Tibial artery (tissue), 4 donors: ENCODE results near the gene ZNF609.

Source experiments
- DNase-seq, 2 donors: peaks; one replicate each; pipeline ENCODE4 v3.0.0-alpha.2; 2019
- H3K27ac ChIP-seq, 2 donors: fragments of 200-600 bp; sonication (generic) in 1 of 2; 1 replicate in 1 of 2; 2 replicates in 1 of 2; pipeline ENCODE4 v1.5.1; 2018 to 2019; ENCODE audit warnings: mild to moderate bottlenecking in 1 of 2
- H3K27me3 ChIP-seq, 2 donors: fragments of 200-600 bp; sonication (generic) in 1 of 2; one replicate each; pipeline versions ENCODE4 v1.5.1 to v1.6.0; 2016 to 2019
- H3K36me3 ChIP-seq, 3 donors: fragments of 200-600 bp; sonication (generic) in 2 of 3; one replicate each; pipeline ENCODE4 v1.5.1; 2016 to 2019; ENCODE audit warnings: mild to moderate bottlenecking in 2 of 3
- H3K4me1 ChIP-seq, 4 donors: fragments of 200-600 bp; sonication (generic) in 2 of 4; 1 replicate in 3 of 4; 2 replicates in 1 of 4; pipeline ENCODE4 v1.5.1; 2016 to 2019
- H3K4me3 ChIP-seq, 2 donors: fragments of 200-600 bp; sonication (generic) in 1 of 2; 1 replicate in 1 of 2; 2 replicates in 1 of 2; pipeline ENCODE4 v1.5.1; 2018 to 2019; ENCODE audit warnings: mild to moderate bottlenecking in 2 of 2
- H3K9me3 ChIP-seq, 3 donors: fragments of 200-600 bp; sonication (generic) in 1 of 3; one replicate each; pipeline ENCODE4 v1.5.1; 2016 to 2019
- CTCF ChIP-seq, 2 experiments: fragments of 200-600 bp in 1 of 2; fragments of 450-650 bp in 1 of 2; IDR thresholded peaks; one replicate each; pipeline ENCODE4 v1.5.1; 2017 to 2019; ENCODE audit warnings: antibody characterized with exemption in 2 of 2, mild to moderate bottlenecking in 1 of 2, moderate library complexity in 1 of 2
- intact Hi-C: fragments of 100-400 bp; cut with DNase I; formaldehyde crosslinking; loops from one replicate; pipeline ENCODE4 v1.15.0; 2023; ENCODE audit warnings: low total_unique reads

The ZNF609 gene

GRCh38 chr15:64650552-64650951 is 190.2 kb downstream of the ZNF609 start:
- H3K9me3 ChIP-seq = no peaks in the 10 kb centered on the region
- no peak overlapping the region for H3K4me3 ChIP-seq
- no peak for DNase-seq
- no peak overlapping the region for H3K27ac ChIP-seq
- no peaks in the 10 kb centered on the region for H3K4me1 ChIP-seq
- no peaks in the 10 kb centered on the region for H3K36me3 ChIP-seq
- TF ChIP-seq CTCF (IDR thresholded peaks at IDR 0.05) = no peak
- H3K27me3 ChIP-seq = no peaks in the 10 kb centered on the region
- intact Hi-C loops = no loop called here

GRCh38 chr15:64651601-64652191 is 191.3 kb downstream of the ZNF609 start:
- intact Hi-C loops = no loop called here
- H3K9me3 ChIP-seq = no peaks in the 10 kb centered on the region
- H3K4me3 ChIP-seq = no peak overlapping the region
- H3K4me1 ChIP-seq = no peaks in the 10 kb centered on the region
- no peaks in the 10 kb centered on the region for H3K36me3 ChIP-seq
- TF ChIP-seq CTCF (IDR thresholded peaks at IDR 0.05) = no peak
- DNase-seq = no peak
- no peaks in the 10 kb centered on the region for H3K27me3 ChIP-seq
- H3K27ac ChIP-seq = no peak overlapping the region

- Histone ChIP-seq H3K27me3 (no peaks in the 10 kb centered on the region), H3K9me3 (no peaks in the 10 kb centered on the region), H3K4me1 (no peaks in the 10 kb centered on the region), H3K4me3 (no peak overlapping the region), H3K27ac (no peak overlapping the region), H3K36me3 (no peaks in the 10 kb centered on the region)
- intact Hi-C loops = no loop called here
- peak in 1 of 2 experiments; percentile 22 for TF ChIP-seq CTCF (IDR thresholded peaks at IDR 0.05)
- DNase-seq = no peak
Observed at GRCh38 chr15:64653757-64654156, 193.4 kb downstream of the ZNF609 start.

GRCh38 chr15:64656508-64656907 is 196.1 kb downstream of the ZNF609 start:
- TF ChIP-seq CTCF (IDR thresholded peaks at IDR 0.05) = no peak
- no peak overlapping the region for H3K4me3 ChIP-seq
- H3K27ac ChIP-seq = no peak overlapping the region
- H3K4me1 ChIP-seq = peaks cover 0 to 7% (median 0%) of the 10 kb centered on the region in 4 donors
- no peaks in the 10 kb centered on the region for H3K36me3 ChIP-seq
- intact Hi-C loops = no loop called here
- H3K27me3 ChIP-seq = no peaks in the 10 kb centered on the region
- DNase-seq = no peak
- no peaks in the 10 kb centered on the region for H3K9me3 ChIP-seq

- H3K27me3 ChIP-seq = no peaks in the 10 kb centered on the region
- H3K36me3 ChIP-seq = no peaks in the 10 kb centered on the region
- DNase-seq = no peak
- no peaks in the 10 kb centered on the region for H3K9me3 ChIP-seq
- no peaks in the 10 kb centered on the region for H3K4me1 ChIP-seq
- H3K27ac ChIP-seq = no peak overlapping the region
- H3K4me3 ChIP-seq = no peak overlapping the region
- TF ChIP-seq CTCF (IDR thresholded peaks at IDR 0.05) = no peak
- intact Hi-C loops = loop anchor here (10.0 kb wide), 1 partner anchor 230 kb away; no protein-coding TSS in a partner anchor
Observed at GRCh38 chr15:64665179-64665578, 204.8 kb downstream of the ZNF609 start.

GRCh38 chr15:64667736-64668161 is 207.4 kb downstream of the ZNF609 start:
- Histone ChIP-seq H3K9me3 (no peaks in the 10 kb centered on the region), H3K27ac (no peak overlapping the region), H3K36me3 (no peaks in the 10 kb centered on the region), H3K4me1 (no peaks in the 10 kb centered on the region), H3K27me3 (no peaks in the 10 kb centered on the region), H3K4me3 (no peak overlapping the region)
- intact Hi-C loops = loop anchor here (10.0 kb wide), 1 partner anchor 233 kb away; no protein-coding TSS in a partner anchor
- TF ChIP-seq CTCF (IDR thresholded peaks at IDR 0.05) = no peak
- no peak for DNase-seq
